Kidney (tissue), 14 donors: ENCODE measurements around the gene GPC1. TPM values are rescaled to one million over a fixed set of nuclear protein-coding genes. Genes with fewer than 3 reads are reported as not detected.

ENCODE experiments used
- DNase-seq, 5 donors: peaks; one replicate each; pipeline ENCODE4 v3.0.0-alpha.2; 2013 to 2020
- FAIRE-seq: peaks from 2 replicates; lab custom pipeline; 2012; peaks lifted over from hg19 to GRCh38; lab: Jason Lieb, UNC
- H3K27ac ChIP-seq, 2 donors: one replicate each; pipeline ENCODE4 v1.7.0; 2013; ENCODE audit warnings: low read depth in 2 of 2, low read length in 2 of 2, inconsistent platforms in 1 of 2
- H3K27me3 ChIP-seq: one replicate; pipeline ENCODE4 v1.7.1; 2013; ENCODE audit warnings: low read length, inconsistent platforms; ENCODE audit not compliant: control insufficient read depth, insufficient read depth
- H3K36me3 ChIP-seq, 3 donors: one replicate each; pipeline versions ENCODE4 v1.7.0 to v1.7.1; 2013; ENCODE audit warnings: low read length in 3 of 3, control low read depth in 1 of 3, inconsistent platforms in 1 of 3; ENCODE audit not compliant: insufficient read depth in 3 of 3, control insufficient read depth in 2 of 3
- H3K4me1 ChIP-seq, 3 donors: one replicate each; pipeline versions ENCODE4 v1.7.0 to v1.7.1; 2013; ENCODE audit warnings: low read length in 3 of 3, inconsistent platforms in 1 of 3, low read depth in 1 of 3; ENCODE audit not compliant: control insufficient read depth in 2 of 3, insufficient read depth in 2 of 3
- H3K4me3 ChIP-seq, 3 donors: one replicate each; pipeline versions ENCODE4 v1.7.0 to v1.8.1; 2013; ENCODE audit warnings: low read length in 3 of 3, control low read depth in 1 of 3, inconsistent platforms in 1 of 3
- H3K9ac ChIP-seq, 3 donors: one replicate each; pipeline versions ENCODE4 v1.7.0 to v1.7.1; 2013; ENCODE audit warnings: low read length in 3 of 3, control low read depth in 1 of 3, inconsistent platforms in 1 of 3
- H3K9me3 ChIP-seq, 3 donors: one replicate each; pipeline versions ENCODE4 v1.7.0 to v1.7.1; 2013; ENCODE audit warnings: low read length in 3 of 3, control low read depth in 1 of 3, inconsistent platforms in 1 of 3; ENCODE audit not compliant: control insufficient read depth in 2 of 3, insufficient read depth in 1 of 3
- intact Hi-C: fragments of 100-400 bp; cut with DNase I; formaldehyde crosslinking; loops from one replicate; pipeline ENCODE4 v1.11.1; 2022
- polyA plus RNA-seq: library from polyadenylated mRNA; stranded (reverse); fragments of 350-450 nt; fragmentation: Illumina TruSeq; extraction: RNeasy Lipid Tissue Mini Kit (QIAGEN cat#74804); gene quantifications from one replicate; pipeline ENCODE4 v1.2.3, GENCODE V29; 2014; ENCODE audit warnings: low read depth, low replicate concordance; ENCODE audit not compliant: insufficient read depth
- total RNA-seq: library from RNA; stranded (reverse); fragmentation: NEBNext Ultra II Directional; extraction: Animal tissue kit (Norgen Biotek cat#: 25700); gene quantifications from one replicate; pipeline ENCODE4 v1.2.1, GENCODE V29; 2021
- TF ChIP-seq, protein P1 (sequence below): IDR thresholded peaks from 3 replicates; pipeline ENCODE4 v1.5.1; 2012; ENCODE audit warnings: mild to moderate bottlenecking, moderate library complexity, borderline replicate concordance; ENCODE audit not compliant: insufficient read depth; ENCODE audit errors: extremely low read depth
- donor health status: control.
- donor health status: control.
- donor health status: control.
- donor health status: control.
- donor health status: control.
- donor health status: DM: yes; HTN: yes; CAD: no.
- donor health status: Normal renal cell carcinoma (clear cell type).

GPC1 gene
- total and polyA plus RNA-seq, 2 donors from 2014 or later: 18.4 to 124 TPM

DNA sequence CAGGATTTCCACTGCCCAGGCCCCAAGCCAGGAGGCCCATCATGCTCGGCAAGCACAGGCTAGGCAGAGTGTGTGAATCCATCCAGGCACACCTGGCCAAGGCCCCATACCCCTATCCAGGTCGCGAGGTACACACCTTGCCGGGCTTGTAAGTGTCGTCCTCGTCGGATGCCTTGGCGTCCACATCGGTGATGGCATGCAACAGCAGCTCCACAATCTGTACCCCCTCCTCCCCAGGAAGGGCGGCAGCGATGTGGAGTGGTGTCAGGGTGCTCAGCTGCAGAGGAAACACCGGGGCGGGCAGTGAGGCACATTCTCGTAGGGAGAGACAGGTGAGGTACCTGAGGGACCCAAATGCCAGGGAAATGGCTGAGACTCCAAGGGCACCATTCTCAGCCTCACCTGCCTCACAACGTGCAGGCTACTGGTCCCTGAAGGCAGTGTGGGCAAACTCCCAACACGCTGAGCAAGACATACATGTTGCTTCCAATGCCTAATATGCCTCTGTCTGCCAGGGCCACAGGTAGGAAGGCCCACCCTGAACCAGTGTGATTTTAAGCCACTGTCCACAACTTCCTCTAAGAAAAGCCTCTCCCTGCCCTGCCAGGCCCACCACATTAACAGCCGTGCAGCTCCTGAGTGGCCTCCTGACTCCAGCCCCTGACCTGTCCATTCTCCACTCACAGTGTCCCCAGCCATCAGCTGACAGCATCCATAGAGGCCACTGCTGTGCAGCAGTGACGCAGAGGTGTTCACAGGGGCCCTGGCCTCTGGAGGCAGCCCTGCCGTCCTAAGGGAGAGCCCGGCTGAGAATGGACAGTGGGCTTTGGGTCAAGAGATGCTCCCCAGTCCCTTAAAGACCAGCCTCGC is 77.4 kb downstream of the GPC1 start:
- H3K4me1 ChIP-seq: no peaks in the 10 kb centered on the region
- H3K9me3 ChIP-seq: no peaks in the 10 kb centered on the region
- H3K27ac ChIP-seq: no peak overlapping the region
- H3K4me3 ChIP-seq: no peak overlapping the region
- no peak for FAIRE-seq
- H3K36me3 ChIP-seq: peaks cover 0 to 8% (median 0%) of the 10 kb centered on the region in 3 donors
- TF ChIP-seq, protein P1, sequence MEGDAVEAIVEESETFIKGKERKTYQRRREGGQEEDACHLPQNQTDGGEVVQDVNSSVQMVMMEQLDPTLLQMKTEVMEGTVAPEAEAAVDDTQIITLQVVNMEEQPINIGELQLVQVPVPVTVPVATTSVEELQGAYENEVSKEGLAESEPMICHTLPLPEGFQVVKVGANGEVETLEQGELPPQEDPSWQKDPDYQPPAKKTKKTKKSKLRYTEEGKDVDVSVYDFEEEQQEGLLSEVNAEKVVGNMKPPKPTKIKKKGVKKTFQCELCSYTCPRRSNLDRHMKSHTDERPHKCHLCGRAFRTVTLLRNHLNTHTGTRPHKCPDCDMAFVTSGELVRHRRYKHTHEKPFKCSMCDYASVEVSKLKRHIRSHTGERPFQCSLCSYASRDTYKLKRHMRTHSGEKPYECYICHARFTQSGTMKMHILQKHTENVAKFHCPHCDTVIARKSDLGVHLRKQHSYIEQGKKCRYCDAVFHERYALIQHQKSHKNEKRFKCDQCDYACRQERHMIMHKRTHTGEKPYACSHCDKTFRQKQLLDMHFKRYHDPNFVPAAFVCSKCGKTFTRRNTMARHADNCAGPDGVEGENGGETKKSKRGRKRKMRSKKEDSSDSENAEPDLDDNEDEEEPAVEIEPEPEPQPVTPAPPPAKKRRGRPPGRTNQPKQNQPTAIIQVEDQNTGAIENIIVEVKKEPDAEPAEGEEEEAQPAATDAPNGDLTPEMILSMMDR: no peak
- H3K9ac ChIP-seq: no peak overlapping the region
- intact Hi-C loops: no loop called here
- peak in 3 of 5 donors; percentile 6 to 66 (median 23) for DNase-seq
- no peaks in the 10 kb centered on the region for H3K27me3 ChIP-seq

DNA sequence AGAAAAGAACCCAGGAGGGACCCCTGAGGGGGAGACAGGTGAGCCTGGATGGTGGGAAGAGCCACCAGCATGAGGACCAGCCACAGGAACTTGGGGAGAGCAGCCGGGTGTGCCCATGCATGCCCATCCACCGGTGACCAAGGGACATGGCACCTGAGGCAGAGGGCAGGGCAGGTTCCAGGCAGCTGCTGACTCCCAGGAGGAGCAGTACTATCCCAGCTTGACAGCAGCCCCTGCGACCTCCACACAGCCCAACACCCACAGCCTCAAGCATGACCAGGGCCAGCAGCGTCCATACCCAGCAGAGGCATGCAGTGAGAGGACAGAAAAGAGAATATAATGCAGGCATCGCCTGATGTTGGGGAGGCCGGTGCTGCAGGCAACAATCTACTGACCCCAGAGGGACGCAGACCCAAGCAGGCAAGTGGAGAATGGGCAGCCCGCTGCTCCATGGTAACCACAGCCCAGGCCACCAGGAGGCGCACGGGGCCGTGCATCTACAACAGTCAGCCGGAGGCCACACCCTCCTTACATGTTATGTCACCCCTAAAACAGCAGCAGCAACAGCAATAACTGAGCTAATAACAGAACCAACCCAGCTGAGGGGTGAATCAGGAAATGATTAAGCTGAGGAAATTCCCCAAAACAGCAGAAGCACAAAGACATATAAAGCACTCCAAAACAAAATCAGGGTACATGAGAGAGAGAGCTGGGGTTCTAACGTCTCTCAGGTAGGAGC is 78.3 kb downstream of the GPC1 start:
- no peaks in the 10 kb centered on the region for H3K9me3 ChIP-seq
- intact Hi-C loops: no loop called here
- H3K27ac ChIP-seq: no peak overlapping the region
- TF ChIP-seq, protein P1: peak; percentile 72
- H3K27me3 ChIP-seq: no peaks in the 10 kb centered on the region
- H3K9ac ChIP-seq: no peak overlapping the region
- H3K36me3 ChIP-seq: peaks cover 0 to 7% (median 0%) of the 10 kb centered on the region in 3 donors
- peak; percentile 76 to 89 (median 82) for DNase-seq
- no peak for FAIRE-seq
- no peak overlapping the region for H3K4me3 ChIP-seq
- no peaks in the 10 kb centered on the region for H3K4me1 ChIP-seq

DNA sequence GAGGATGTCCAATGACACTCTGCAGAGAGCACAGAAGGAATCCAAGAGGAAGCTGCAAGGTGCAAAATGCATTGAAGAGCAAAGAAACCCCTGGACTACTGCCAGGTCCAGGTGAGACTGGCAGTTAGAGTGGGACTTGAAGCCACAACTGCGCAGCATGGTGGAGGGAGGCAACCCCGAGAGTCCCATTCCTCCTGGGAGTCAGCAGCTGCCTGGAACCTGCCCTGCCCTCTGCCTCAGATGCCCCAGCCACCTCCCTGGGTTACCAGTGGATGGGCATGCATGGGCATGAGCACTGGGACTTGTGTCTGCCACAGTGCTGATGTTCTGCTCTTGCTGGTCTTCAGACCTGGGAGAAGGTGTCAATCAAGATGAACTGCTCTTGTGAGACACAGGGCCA is 79.2 kb downstream of the GPC1 start:
- H3K9me3 ChIP-seq: no peaks in the 10 kb centered on the region
- no peak for FAIRE-seq
- H3K27me3 ChIP-seq: no peaks in the 10 kb centered on the region
- TF ChIP-seq, protein P1: no peak
- peak in 3 of 5 donors; percentile 2 to 56 (median 28) for DNase-seq
- no peaks in the 10 kb centered on the region for H3K4me1 ChIP-seq
- no peak overlapping the region for H3K4me3 ChIP-seq
- peaks cover 0 to 2% (median 0%) of the 10 kb centered on the region in 3 donors for H3K36me3 ChIP-seq
- no peak overlapping the region for H3K27ac ChIP-seq
- intact Hi-C loops: no loop called here
- no peak overlapping the region for H3K9ac ChIP-seq
